Activated CD8-positive, alpha-beta T cell treated with anti-CD3 and anti-CD28 coated beads for 36 hours (primary cell): ENCODE measurements around the gene ANKDD1A. TPM values are rescaled to one million over a fixed set of nuclear protein-coding genes. Genes with fewer than 3 reads are reported as not detected.

ENCODE experiments used
- ATAC-seq: fragments of 200-7000 bp; cut with Tn5 transposase; one replicate; pipeline ENCODE4 v1.10.0; 2021; ENCODE audit warnings: mild to moderate bottlenecking, moderate library complexity
- CTCF ChIA-PET: fragments of 350-600 bp; sonication (Branson Sonifier 250); formaldehyde crosslinking; loops from one replicate; lab custom pipeline; 2021; ENCODE audit warnings: antibody characterized with exemption; lab: Charles Lee
- POLR2A ChIA-PET: fragments of 350-600 bp; sonication (Branson Sonifier 250); formaldehyde crosslinking; loops from one replicate; lab custom pipeline; 2021; ENCODE audit warnings: antibody characterized with exemption; lab: Charles Lee
- DNase-seq: peaks from one replicate; pipeline ENCODE4 v3.0.0-alpha.2; 2020
- H3K27ac Mint-ChIP-seq: one replicate; pipeline ENCODE4 v1.8.0; 2021; ENCODE audit warnings: mild to moderate bottlenecking, mixed read lengths
- H3K27me3 Mint-ChIP-seq: one replicate; pipeline ENCODE4 v1.8.0; 2021; ENCODE audit warnings: mixed read lengths
- H3K36me3 Mint-ChIP-seq: one replicate; pipeline ENCODE4 v1.8.0; 2021; ENCODE audit warnings: low read depth, mixed read lengths
- H3K4me1 Mint-ChIP-seq: one replicate; pipeline ENCODE4 v1.8.0; 2021; ENCODE audit warnings: low read depth, mixed read lengths
- H3K4me3 Mint-ChIP-seq: one replicate; pipeline ENCODE4 v1.8.0; 2021; ENCODE audit warnings: mild to moderate bottlenecking, moderate library complexity, mixed read lengths
- H3K9me3 Mint-ChIP-seq: one replicate; pipeline ENCODE4 v1.8.0; 2021; ENCODE audit warnings: mixed read lengths
- intact Hi-C: fragments of 100-400 bp; cut with micrococcal nuclease; formaldehyde crosslinking; loops from one replicate; pipeline ENCODE4 v1.10.0; 2022
- total RNA-seq, 2 experiments: library from RNA; stranded (reverse); gene quantifications; one replicate each; pipeline ENCODE4 v1.2.3, GENCODE V29; 2021
- TF ChIP-seq, protein P1 (sequence below): fragments of 200-600 bp; IDR thresholded peaks from one replicate; pipeline ENCODE4 v1.8.0; 2022; ENCODE audit warnings: antibody characterized with exemption, mild to moderate bottlenecking

Gene ANKDD1A
- total RNA-seq, 2 experiments from 2014 or later, result 3.4 to 4.3 TPM

DNA sequence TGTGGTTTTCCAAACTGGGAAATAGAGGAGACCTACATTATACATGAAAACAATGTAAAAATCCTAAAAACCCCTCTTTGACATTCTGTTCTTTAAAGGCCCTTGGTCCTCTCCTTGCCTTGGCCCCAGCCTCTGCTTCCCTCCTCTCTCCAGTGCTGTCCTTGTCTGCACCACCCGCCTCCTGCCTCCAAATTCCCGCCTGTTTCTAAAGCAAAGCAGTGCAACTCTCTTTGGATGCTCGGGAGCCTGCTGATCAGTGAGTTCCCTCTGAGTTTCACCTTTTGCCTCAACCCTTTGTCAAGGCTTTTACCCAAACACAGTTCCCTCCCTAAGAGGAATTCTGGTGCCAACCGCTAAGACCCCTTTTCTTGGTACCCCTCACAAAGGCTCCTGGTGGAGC, 8.0 kb downstream of the ANKDD1A start:
- ChIA-PET CTCF (no interaction called here), POLR2A (interaction anchor here (0.6 kb wide), 1 partner anchor 747 kb away, joined by 3 read pairs; no protein-coding TSS in a partner anchor)
- Mint-ChIP-seq H3K27ac (no peak overlapping the region), H3K4me1 (no peaks in the 10 kb centered on the region), H3K27me3 (no peaks in the 10 kb centered on the region), H3K36me3 (no peaks in the 10 kb centered on the region), H3K9me3 (no peaks in the 10 kb centered on the region), H3K4me3 (no peak overlapping the region)
- ATAC-seq, result no peak
- intact Hi-C loops, result no loop called here
- TF ChIP-seq, protein P1, sequence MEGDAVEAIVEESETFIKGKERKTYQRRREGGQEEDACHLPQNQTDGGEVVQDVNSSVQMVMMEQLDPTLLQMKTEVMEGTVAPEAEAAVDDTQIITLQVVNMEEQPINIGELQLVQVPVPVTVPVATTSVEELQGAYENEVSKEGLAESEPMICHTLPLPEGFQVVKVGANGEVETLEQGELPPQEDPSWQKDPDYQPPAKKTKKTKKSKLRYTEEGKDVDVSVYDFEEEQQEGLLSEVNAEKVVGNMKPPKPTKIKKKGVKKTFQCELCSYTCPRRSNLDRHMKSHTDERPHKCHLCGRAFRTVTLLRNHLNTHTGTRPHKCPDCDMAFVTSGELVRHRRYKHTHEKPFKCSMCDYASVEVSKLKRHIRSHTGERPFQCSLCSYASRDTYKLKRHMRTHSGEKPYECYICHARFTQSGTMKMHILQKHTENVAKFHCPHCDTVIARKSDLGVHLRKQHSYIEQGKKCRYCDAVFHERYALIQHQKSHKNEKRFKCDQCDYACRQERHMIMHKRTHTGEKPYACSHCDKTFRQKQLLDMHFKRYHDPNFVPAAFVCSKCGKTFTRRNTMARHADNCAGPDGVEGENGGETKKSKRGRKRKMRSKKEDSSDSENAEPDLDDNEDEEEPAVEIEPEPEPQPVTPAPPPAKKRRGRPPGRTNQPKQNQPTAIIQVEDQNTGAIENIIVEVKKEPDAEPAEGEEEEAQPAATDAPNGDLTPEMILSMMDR, result no peak
- no peak for DNase-seq

DNA sequence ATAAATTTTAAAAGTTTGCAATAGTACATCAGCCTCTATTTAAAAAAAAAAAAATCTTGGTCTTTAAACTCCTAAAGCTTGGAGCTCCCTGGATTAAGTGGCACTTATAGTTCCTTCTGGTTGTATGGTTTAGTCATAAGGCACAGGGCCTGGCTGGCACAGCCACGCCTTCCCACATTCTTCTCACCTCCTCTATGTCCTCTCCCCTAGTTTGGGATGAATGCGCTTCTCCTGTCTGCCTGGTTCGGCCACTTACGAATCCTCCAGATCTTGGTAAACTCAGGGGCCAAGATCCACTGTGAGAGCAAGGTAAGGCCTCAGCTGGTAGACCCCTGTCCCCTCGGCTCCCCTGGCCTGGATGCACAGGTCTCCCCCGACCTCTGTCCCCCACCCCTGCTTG, 10.0 kb downstream of the ANKDD1A start:
- H3K27me3 Mint-ChIP-seq, result no peaks in the 10 kb centered on the region
- TF ChIP-seq, protein P1, result no peak
- no peak for ATAC-seq
- POLR2A ChIA-PET, result no interaction called here
- DNase-seq, result no peak
- intact Hi-C loops, result no loop called here
- CTCF ChIA-PET, result interaction anchor here (1.0 kb wide), 1 partner anchor 13 kb away, joined by 3 read pairs; no protein-coding TSS in a partner anchor
- no peak overlapping the region for H3K4me3 Mint-ChIP-seq
- H3K36me3 Mint-ChIP-seq, result no peaks in the 10 kb centered on the region
- no peaks in the 10 kb centered on the region for H3K9me3 Mint-ChIP-seq
- H3K4me1 Mint-ChIP-seq, result no peaks in the 10 kb centered on the region
- no peak overlapping the region for H3K27ac Mint-ChIP-seq

DNA sequence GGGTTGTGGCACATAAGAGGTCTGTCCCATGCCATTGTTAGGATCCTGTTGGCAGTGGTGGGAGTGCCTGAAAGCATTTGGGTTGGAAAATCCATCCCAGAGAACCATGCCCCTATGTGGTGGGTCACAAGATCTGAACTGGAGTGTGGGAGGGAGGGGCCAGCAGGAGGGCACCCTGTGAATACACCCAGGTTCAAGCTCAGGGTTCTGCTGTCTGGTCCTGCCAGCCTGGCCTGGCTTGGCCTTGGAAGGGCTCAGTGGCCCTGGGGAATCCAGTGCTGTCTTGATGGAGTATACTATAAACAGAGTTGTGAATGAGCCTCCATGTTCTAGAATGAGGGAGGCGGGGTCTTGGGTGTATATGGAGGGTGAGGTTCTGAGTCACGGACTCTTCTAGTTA, 11.8 kb downstream of the ANKDD1A start:
- no peaks in the 10 kb centered on the region for H3K4me1 Mint-ChIP-seq
- DNase-seq (no peak), ATAC-seq (no peak)
- intact Hi-C loops, result no loop called here
- no peaks in the 10 kb centered on the region for H3K9me3 Mint-ChIP-seq
- H3K27ac Mint-ChIP-seq, result no peak overlapping the region
- ChIA-PET CTCF (no interaction called here), POLR2A (no interaction called here)
- H3K36me3 Mint-ChIP-seq, result no peaks in the 10 kb centered on the region
- TF ChIP-seq, protein P1, result no peak
- no peak overlapping the region for H3K4me3 Mint-ChIP-seq
- H3K27me3 Mint-ChIP-seq, result no peaks in the 10 kb centered on the region

DNA sequence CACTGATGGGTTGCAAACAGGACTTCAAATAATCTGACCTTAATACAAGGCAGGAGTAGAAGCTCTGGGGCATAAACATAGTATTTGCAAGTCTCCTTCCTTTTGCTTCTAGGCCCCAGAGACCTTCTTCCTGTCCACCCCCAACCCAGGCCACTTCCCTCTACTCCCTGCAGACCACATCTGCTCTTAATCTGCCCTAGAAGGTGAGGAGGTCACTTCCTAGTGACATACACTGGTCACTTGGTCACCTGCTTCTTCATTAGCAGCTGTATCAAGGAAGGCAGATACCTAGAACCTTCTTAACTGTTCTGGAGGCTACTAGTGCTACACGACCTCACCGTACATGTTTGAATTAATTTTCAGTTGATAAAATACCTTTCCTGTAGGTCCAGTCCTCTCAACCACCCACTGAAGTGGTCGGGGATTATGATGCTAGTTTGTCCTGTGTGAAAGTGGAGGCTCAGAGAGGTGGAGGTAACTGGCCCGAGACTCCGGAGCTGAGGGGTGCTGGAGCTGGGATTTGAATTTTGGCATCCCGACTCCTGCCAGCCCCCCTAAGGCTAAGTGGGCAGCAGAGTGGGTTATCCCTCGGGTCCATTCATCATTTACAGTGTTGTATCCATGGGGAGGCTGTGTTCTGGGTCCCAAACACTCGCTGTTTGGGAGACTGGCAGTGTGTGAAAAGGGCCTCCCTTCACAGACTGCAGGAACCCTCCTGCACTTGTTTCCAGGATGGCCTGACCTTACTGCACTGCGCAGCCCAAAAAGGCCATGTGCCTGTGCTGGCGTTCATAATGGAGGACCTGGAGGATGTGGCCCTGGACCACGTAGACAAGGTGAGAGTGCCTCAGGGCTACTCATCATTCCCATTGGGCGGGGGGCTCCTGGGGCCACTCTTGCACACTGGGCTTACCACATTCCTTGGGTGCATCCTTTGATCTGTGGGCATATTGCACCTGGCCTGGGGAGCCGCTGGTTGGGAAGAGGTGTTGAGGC, 13.9 kb downstream of the ANKDD1A start:
- Mint-ChIP-seq H3K4me3 (no peak overlapping the region), H3K4me1 (no peaks in the 10 kb centered on the region), H3K9me3 (no peaks in the 10 kb centered on the region), H3K27ac (no peak overlapping the region), H3K27me3 (no peaks in the 10 kb centered on the region), H3K36me3 (no peaks in the 10 kb centered on the region)
- ChIA-PET POLR2A (interaction anchor here (1.1 kb wide), 2 partner anchors 11 to 119 kb away, joined by 3 read pairs; no protein-coding TSS in a partner anchor), CTCF (no interaction called here)
- ATAC-seq, result no peak
- intact Hi-C loops, result no loop called here
- DNase-seq, result no peak
- TF ChIP-seq, protein P1, result no peak

DNA sequence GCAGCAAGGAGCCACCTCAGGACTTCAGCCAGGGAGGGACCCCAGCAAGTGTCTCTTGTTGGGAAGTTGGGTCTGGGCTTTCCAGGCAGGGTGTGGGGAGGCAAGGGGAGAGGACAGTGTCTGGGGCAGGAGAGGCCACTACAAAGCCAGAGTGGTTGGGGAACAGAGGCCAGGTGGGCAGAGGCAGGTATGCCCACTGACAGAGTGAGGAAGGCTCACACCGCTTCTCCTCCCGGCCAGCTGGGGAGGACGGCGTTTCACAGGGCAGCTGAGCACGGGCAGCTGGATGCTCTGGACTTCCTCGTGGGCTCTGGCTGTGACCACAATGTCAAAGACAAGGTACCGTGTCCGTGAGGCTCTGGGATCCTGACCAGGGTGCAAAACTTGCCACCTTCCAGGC, 15.0 kb downstream of the ANKDD1A start:
- no peak for DNase-seq
- Mint-ChIP-seq H3K4me1 (no peaks in the 10 kb centered on the region), H3K9me3 (no peaks in the 10 kb centered on the region), H3K27ac (no peak overlapping the region), H3K36me3 (no peaks in the 10 kb centered on the region), H3K4me3 (no peak overlapping the region), H3K27me3 (no peaks in the 10 kb centered on the region)
- intact Hi-C loops, result no loop called here
- TF ChIP-seq, protein P1, result no peak
- ChIA-PET POLR2A (no interaction called here), CTCF (no interaction called here)
- ATAC-seq, result no peak
